GM13977 (cell line): ENCODE measurements around the gene RCAN2.

ENCODE experiments used
- DNase-seq: peaks from one replicate; pipeline ENCODE4 v3.0.0; 2012; ENCODE audit warnings: low spot score
- CTCF ChIP-seq: IDR thresholded peaks from 2 replicates; pipeline ENCODE4 v1.5.1; 2012; ENCODE audit warnings: mild to moderate bottlenecking, control low read depth; ENCODE audit not compliant: insufficient read depth; ENCODE audit errors: extremely low read depth, missing control alignments
- in situ Hi-C: fragments of 300-500 bp; cut with MboI; formaldehyde crosslinking; loops from one replicate; pipeline ENCODE4 v1.12.0; 2022; ENCODE audit warnings: low sequenced_read_pairs, low pct_unique_long_range_greater_than_20kb, mixed read lengths, inconsistent platforms; ENCODE audit not compliant: unreplicated experiment

RCAN2 gene

GRCh38 chr6:46509063-46509462 lies 17.8 kb upstream of the RCAN2 start:
- no peak for DNase-seq
- in situ Hi-C loops, result no loop called here
- no peak for TF ChIP-seq CTCF

- no peak for DNase-seq
- in situ Hi-C loops, result no loop called here
- no peak for TF ChIP-seq CTCF
Measured at GRCh38 chr6:46507426-46507825, 16.2 kb upstream of the RCAN2 start.

DNA sequence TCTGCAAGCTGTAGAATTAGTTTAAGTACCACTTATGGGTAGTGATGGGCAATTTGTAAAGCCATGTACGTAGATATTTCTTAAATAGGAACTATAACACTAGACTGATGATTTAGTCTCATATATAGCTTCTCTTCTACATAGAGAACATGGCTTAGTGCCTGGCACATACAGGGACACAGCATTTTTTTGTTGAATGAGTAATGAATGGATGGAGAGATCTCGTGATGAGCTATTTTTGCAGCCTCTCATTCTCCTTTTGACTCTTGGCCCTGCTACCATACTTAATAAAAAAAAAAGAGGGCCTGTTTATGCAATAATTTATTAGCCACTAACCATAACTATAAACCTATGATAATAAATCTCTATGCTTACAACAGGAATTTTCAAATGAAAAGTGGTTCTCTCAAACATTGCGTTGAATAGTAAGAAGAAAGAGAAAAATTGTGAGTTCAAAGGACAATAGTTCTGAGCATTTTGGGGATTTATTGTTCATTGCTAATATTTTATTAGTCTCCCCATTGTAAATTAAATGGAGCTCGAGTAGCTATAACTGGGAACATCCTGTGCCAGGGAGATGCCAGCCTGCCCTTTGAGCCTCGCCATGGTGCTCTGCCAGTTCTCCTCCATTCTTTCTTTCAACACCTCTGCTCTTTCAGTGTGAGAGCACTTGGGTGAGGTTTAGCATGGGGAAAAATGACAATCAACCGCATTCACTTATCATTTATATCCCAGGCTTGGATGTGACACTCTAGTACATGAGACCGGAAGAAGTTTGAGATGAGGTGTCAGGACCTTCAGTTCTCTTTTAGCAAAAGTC lies 14.7 kb upstream of the RCAN2 start:
- DNase-seq, result no peak
- no peak for TF ChIP-seq CTCF
- in situ Hi-C loops, result no loop called here

DNA sequence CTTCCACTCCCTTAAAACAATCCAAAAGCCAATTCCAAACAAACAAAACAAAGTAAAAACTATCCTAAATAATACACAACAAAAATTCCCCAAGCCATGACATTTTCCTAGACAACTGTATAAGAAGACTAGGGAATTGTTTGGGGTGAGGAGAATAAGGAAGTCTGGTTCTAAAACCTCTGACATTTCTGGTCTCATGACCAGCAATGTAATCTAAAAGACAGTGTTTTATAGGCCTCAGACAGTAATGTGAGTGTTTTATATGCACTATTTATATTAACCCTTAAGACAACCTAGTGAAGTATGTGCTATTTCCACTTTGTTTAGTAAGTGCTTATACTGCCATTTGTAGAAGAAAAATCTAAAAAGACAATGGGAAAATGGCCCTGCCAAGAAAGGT lies 13.0 kb upstream of the RCAN2 start:
- no peak for DNase-seq

DNA sequence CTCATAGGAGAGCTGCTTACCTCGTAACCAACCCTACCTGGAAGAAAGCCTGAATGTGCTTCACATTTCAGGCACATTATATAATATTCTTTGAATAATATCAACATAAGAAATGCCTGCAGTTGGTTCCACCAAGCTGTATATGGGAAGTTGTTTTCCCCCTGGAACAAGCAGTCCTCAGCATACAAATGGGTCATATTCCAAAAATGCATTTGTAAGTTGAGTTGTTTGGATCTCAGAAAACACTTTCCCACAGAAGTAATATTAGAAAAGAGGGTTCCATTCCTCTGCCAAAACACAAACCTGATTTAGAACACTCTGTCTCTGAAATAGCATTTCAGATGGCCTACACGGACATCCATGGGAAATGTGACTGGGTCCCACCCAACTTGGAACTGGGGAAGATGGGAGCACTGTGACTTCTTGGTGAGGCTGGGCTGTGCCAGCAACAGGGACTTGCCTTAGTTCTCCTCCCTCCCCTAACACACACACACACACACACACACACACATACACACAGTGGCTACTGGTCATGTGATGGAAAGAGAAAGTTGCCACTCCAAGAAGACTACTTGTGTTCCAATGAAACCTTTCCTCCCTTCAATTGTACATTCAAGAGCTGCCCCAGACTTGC lies 11.4 kb upstream of the RCAN2 start:
- in situ Hi-C loops, result no loop called here
- no peak for TF ChIP-seq CTCF
- DNase-seq, result no peak

More for the DNA sequence above, 13.0 kb upstream of the RCAN2 start:
- in situ Hi-C loops, result no loop called here
- no peak for TF ChIP-seq CTCF

DNA sequence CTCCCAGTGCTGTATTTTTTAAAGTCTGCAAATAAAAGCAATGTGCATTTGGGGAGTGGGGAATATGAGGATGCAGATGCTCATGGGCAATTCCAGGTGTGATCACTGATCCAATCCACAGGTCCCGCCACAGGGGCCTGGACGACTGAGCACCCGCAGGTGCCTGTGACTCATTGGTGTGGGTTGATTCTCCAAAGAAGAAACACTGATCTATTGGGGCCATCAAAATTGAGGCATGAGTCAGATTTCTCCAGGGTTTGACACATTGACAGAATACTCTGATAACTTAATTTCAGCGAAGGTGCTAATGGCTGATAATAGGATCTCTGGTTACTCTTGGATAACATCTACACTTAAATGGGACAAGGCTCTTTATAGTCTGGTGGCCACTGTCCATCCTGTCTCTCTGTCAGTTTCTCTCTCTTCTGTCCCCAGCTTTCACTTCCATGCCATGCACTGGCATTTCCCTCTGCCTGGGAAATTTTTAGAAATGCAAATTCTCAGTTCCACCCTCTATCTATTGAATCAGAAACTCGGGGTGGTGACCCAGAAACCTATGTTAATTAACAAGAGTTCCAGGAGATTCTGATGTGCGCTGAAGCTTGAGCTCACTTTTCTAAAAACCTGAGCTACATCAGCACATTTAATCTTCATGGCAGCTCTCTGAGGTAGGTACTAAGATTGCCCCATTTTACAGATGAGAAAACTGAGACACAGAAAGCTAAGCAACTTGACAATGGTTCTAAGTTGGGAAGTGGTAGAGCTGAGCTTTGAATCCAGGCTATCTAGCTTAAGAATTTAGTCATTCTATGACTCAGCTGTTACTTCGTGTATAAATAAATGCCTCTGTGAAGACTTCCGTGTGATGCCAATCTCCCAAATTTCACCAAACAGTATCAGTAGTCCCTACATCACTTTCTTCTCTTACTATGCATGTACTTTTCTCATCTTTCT lies 10.2 kb upstream of the RCAN2 start:
- no peak for DNase-seq
- no peak for TF ChIP-seq CTCF
- in situ Hi-C loops, result no loop called here
